IgD-negative memory B cell (primary cell): Measurements from ENCODE around the gene TENM3. TPM values are rescaled to one million over a fixed set of nuclear protein-coding genes. Genes with fewer than 3 reads are reported as not detected.

ENCODE experiments used
- H3K27ac Mint-ChIP-seq, 3 donors: one replicate each; pipeline ENCODE4 v1.8.0; 2020 to 2022; ENCODE audit warnings: mild to moderate bottlenecking in 3 of 3, mixed read lengths in 3 of 3, moderate library complexity in 1 of 3
- H3K27me3 Mint-ChIP-seq: one replicate; pipeline ENCODE4 v1.8.0; 2021; ENCODE audit warnings: mixed read lengths
- H3K36me3 Mint-ChIP-seq: one replicate; pipeline ENCODE4 v1.8.0; 2020; ENCODE audit warnings: mild to moderate bottlenecking, mixed read lengths
- H3K4me1 Mint-ChIP-seq, 3 donors: one replicate each; pipeline ENCODE4 v1.8.0; 2020 to 2022; ENCODE audit warnings: mixed read lengths in 3 of 3, mild to moderate bottlenecking in 1 of 3
- H3K4me3 Mint-ChIP-seq, 4 donors: one replicate each; pipeline ENCODE4 v1.8.0; 2020 to 2022; ENCODE audit warnings: mild to moderate bottlenecking in 4 of 4, mixed read lengths in 4 of 4, moderate library complexity in 3 of 4
- H3K9me3 Mint-ChIP-seq, 3 donors: one replicate each; pipeline ENCODE4 v1.8.0; 2020 to 2021; ENCODE audit warnings: mixed read lengths in 3 of 3, mild to moderate bottlenecking in 1 of 3
- polyA plus RNA-seq: library from polyadenylated mRNA; unstranded; fragments of 300-500 nt; fragmentation: Illumina TruSeq; gene quantifications from one replicate; pipeline ENCODE4 v1.2.3, GENCODE V29; 2021

Gene TENM3
- polyA plus RNA-seq, 1 donor from 2014 or later, result not detected

DNA sequence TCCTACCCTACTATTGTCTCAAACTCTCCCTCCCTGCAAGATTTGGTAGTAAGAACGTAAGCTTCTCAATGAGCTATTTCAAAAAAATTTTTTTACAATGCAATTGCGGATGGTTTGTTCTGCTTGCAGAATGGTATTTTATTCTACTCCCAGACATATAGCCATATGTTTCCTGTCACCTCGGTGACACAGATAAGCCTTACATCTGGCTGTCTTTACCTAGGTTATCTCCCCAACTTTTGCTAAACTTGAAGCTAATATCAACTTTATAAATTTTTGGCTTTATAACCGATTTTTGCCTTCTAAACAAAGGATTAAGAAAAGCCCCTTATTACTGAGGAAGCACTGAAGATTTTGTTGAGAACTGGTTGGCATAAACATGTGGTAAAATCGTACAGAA lies 331.5 kb downstream of the TENM3 start:
- no peaks in the 10 kb centered on the region for H3K9me3 Mint-ChIP-seq

DNA sequence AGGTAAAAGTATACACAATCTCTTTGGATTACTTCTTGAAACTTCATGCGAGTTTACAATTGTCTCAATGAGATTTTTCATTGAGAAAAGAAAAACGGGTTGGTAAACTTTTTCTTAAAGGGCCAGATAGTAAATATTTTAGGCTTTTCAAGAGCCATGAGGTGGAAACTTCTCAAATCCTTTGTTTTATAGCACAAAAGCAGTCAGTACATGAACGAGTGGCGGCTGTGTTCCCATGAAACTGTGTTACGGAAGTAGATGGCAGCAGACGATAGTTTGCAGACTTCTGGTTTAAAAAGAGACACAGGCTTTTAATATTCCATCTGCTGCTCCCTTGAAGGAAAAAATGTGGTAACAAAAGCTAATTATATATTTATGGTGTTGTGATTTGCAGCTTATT lies 332.0 kb downstream of the TENM3 start:
- H3K36me3 Mint-ChIP-seq, result no peaks in the 10 kb centered on the region
- H3K4me1 Mint-ChIP-seq, result no peaks in the 10 kb centered on the region
- no peaks in the 10 kb centered on the region for H3K27me3 Mint-ChIP-seq
- H3K4me3 Mint-ChIP-seq, result no peak overlapping the region
- no peaks in the 10 kb centered on the region for H3K9me3 Mint-ChIP-seq
- H3K27ac Mint-ChIP-seq, result no peak overlapping the region

More for the DNA sequence above, 331.5 kb downstream of the TENM3 start:
- H3K27me3 Mint-ChIP-seq, result no peaks in the 10 kb centered on the region
- no peak overlapping the region for H3K27ac Mint-ChIP-seq
- H3K4me1 Mint-ChIP-seq, result no peaks in the 10 kb centered on the region
- no peaks in the 10 kb centered on the region for H3K36me3 Mint-ChIP-seq
- no peak overlapping the region for H3K4me3 Mint-ChIP-seq

DNA sequence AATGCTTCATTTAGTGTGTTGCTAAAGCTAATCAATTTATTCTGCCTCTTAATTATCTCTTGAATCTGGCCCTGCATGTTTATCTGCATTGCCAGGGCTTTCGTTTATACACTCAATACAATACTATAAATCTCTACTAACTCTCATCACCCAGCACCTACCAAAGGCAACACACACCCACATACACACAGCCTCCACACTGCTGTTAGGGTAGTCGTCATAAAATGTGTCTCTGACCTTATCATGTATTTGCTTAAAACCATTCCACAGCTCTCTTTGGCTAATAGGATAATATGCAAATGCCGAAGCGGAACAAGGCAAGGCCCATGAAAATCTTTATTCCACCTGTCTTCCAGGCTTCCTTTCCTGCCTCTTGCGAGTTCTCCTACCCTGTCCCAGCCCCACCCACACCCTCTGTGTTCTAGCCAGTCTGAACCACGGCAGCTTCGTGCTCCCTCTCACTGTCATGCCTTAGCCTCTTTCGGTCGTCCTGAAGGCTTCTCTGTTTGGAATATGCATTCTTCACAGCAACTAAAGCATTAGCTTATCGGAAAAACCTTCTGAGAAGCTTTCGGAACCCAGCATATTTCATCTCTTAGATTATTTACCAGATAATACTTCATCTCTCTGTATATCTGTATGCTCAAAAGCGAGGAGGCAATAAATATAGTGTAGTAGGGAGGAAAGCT lies 333.5 kb downstream of the TENM3 start:
- Mint-ChIP-seq H3K9me3 (no peaks in the 10 kb centered on the region), H3K27ac (no peak overlapping the region), H3K27me3 (no peaks in the 10 kb centered on the region), H3K36me3 (no peaks in the 10 kb centered on the region), H3K4me3 (no peak overlapping the region), H3K4me1 (no peaks in the 10 kb centered on the region)

DNA sequence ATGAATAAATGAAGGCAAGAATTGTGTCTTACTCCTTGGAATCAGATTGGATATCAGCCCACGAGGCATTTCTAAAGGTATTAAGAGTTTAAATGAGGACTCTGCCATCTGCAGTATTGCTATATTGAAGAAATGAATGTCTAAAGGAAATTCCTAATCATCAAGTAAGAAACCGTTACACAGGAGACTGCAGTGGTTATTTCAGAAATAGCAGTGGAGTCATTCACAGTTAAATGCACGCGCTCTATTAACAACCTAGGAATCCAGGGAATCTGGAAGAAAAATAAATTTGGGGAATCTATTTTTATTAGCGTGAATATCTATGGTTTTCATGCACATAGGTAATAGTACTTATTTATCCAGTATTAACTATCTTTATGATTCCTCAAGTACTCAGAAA lies 334.2 kb downstream of the TENM3 start:
- no peaks in the 10 kb centered on the region for H3K36me3 Mint-ChIP-seq
- H3K4me1 Mint-ChIP-seq, result no peaks in the 10 kb centered on the region
- H3K27me3 Mint-ChIP-seq, result no peaks in the 10 kb centered on the region
- no peaks in the 10 kb centered on the region for H3K9me3 Mint-ChIP-seq
- no peak overlapping the region for H3K27ac Mint-ChIP-seq
- H3K4me3 Mint-ChIP-seq, result no peak overlapping the region

DNA sequence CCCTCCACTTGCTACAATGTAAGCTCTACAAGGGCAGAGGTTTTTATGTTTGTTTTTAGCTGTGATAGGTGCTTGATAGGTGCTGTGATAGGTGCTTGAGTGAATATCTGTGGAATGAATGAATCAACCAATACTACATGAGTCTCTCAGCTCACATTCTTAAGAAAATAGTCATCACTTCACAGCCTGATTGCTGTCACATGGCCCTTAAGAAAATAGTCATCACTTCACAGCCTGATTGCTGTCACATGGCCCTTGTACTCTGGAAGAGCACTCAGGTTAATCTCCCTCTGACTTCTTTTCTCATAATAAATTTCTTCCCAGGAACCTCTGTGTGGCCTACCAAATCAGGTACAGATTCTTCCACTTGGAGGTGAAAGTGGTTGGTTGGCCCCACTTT lies 335.2 kb downstream of the TENM3 start:
- no peaks in the 10 kb centered on the region for H3K27me3 Mint-ChIP-seq
- no peaks in the 10 kb centered on the region for H3K4me1 Mint-ChIP-seq
- H3K27ac Mint-ChIP-seq, result no peak overlapping the region
- no peak overlapping the region for H3K4me3 Mint-ChIP-seq
- H3K9me3 Mint-ChIP-seq, result no peaks in the 10 kb centered on the region
- H3K36me3 Mint-ChIP-seq, result no peaks in the 10 kb centered on the region

DNA sequence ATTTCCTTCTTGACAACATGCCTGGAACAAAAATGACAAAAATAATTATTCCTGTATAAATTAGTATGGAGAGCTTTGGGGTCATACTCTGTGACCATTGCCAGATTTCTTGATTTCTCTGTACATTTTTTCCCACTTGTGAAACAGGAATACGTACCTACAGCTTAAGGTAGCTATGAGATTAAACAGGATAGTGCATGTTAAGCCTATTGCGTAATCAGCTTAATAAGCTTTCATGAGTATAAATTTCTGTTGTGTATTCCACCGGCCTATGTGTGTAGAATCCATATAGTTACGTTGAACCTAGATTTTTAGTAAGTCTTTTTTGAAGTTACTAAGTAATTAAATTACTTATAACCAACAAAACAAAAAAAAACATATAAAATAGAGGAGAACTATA lies 339.0 kb downstream of the TENM3 start:
- H3K4me1 Mint-ChIP-seq, result no peaks in the 10 kb centered on the region
- no peaks in the 10 kb centered on the region for H3K27me3 Mint-ChIP-seq
- H3K36me3 Mint-ChIP-seq, result no peaks in the 10 kb centered on the region
- H3K4me3 Mint-ChIP-seq, result no peak overlapping the region
- no peak overlapping the region for H3K27ac Mint-ChIP-seq
- peaks cover 0 to 1% (median 0%) of the 10 kb centered on the region in 3 donors for H3K9me3 Mint-ChIP-seq

DNA sequence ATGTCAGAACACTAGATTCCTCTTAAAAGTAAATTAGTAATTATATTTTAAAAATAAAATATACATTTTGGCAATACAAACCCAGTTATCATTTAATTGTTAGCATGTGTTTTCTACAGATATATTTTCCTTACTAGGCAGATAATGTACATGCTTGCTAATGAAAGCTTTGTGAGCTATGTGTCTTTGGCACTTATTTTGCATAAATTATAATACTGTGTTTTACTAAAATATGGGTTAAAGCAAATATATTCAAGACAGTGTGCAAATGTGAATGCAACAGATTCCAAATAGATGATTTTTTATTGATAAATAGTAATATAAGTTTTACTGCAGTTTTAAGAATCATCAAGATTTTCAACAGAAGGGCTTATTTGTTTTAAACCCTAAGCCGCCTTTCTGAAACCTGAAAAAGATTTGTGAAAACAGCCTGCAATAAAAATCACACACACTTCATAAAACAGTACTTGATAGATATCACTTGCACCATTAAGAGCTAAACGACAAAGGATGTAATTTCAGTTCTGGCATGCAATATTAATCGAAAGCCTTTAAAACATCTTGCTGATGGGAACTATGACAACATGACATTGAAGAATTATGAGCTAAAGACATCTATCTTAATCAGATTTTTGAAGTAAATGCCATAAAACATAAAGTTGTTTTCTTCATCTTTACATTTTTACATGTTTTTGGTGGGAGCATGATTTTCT lies 340.7 kb downstream of the TENM3 start:
- H3K27ac Mint-ChIP-seq, result no peak overlapping the region
- H3K27me3 Mint-ChIP-seq, result no peaks in the 10 kb centered on the region
- H3K9me3 Mint-ChIP-seq, result peaks cover 0 to 1% (median 0%) of the 10 kb centered on the region in 3 donors
- no peak overlapping the region for H3K4me3 Mint-ChIP-seq
- no peaks in the 10 kb centered on the region for H3K36me3 Mint-ChIP-seq
- no peaks in the 10 kb centered on the region for H3K4me1 Mint-ChIP-seq

DNA sequence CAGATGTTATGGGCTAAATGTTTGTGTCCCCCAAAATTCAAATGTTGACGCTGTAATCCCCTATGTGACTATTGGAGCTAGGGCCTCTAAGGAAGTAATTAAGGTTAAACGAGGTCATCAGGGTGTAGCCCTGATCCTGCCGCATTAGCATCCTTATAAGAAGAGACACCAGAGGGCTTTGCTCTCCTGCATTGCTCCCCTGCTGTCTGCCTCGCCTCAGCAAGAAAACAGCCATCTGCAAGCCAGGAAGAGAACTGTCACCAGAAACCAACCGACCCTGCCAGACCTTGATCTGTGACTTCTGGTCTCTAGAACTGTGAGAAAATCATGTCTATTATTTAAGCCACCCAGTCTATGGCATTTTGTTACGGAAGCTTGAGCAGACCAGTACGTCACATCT lies 342.1 kb downstream of the TENM3 start:
- peaks cover 0 to 1% (median 0%) of the 10 kb centered on the region in 3 donors for H3K9me3 Mint-ChIP-seq
- H3K36me3 Mint-ChIP-seq, result no peaks in the 10 kb centered on the region
- H3K4me3 Mint-ChIP-seq, result no peak overlapping the region
- H3K27ac Mint-ChIP-seq, result no peak overlapping the region
- H3K4me1 Mint-ChIP-seq, result no peaks in the 10 kb centered on the region
- no peaks in the 10 kb centered on the region for H3K27me3 Mint-ChIP-seq

DNA sequence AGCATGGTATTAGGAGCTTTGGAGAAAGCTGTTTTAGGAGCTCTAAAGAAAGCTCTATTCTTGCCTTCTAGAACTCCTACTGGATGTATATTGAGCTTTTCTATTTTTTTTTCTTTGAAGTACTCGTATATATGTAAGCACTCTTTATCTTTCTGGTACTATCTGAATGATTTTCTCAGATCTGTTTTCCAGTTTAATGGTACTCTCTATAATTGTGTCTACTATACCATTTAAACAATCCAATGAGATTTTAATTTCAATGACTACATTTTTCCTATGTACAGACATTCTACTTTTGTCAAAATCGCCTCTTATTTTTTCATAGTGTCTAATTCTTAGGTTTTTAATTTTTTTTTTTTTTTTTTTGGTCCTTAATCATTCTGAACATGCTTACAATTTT lies 345.9 kb downstream of the TENM3 start:
- H3K27me3 Mint-ChIP-seq, result no peaks in the 10 kb centered on the region
- H3K9me3 Mint-ChIP-seq, result peaks cover 0 to 5% (median 1%) of the 10 kb centered on the region in 3 donors
- no peak overlapping the region for H3K4me3 Mint-ChIP-seq
- no peaks in the 10 kb centered on the region for H3K4me1 Mint-ChIP-seq
- no peak overlapping the region for H3K27ac Mint-ChIP-seq
- no peaks in the 10 kb centered on the region for H3K36me3 Mint-ChIP-seq

DNA sequence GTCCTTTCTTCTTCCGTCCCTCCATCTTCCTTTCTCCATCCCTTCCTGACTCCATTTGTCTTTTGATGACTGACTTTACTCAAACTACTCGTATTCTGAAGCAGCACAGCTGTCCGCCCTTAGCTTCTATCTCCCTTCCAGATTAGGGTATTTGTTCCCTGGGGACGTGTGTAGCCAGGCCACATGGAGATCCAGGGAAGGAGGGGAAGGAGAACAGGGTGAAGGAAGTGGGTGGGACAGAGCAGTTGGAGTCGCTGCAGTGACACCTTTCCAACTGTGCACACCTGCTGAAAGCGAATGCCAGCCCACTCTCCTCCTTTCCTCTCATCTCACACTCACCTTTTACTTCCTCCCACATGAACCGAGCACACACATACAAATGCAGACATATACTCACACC lies 350.2 kb downstream of the TENM3 start:
- Mint-ChIP-seq H3K27me3 (no peaks in the 10 kb centered on the region), H3K4me3 (no peak overlapping the region), H3K9me3 (peaks cover 0 to 5% (median 0%) of the 10 kb centered on the region in 3 donors), H3K36me3 (peaks cover 2% of the 10 kb centered on the region), H3K4me1 (no peaks in the 10 kb centered on the region), H3K27ac (peak overlapping the region in 1 of 3 donors; percentile 75)

DNA sequence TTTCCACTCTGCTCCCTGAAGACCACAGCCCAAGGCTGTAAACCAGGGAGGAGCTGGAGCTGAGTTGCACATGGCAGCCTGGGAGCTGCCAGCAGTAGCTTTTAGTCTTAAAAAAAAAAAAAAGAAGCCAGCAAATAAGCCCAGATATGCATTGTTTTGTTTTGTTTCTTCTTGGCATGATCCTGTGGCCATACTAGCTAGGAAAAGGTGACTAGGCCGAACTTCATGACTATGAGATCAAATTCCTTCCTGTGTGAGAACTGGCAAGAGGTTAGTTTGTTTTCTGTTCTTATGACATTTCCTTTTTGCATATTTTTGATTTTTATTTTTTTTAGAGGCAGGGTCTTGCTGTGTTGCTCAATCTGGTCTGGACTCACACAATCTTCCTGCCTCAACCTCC lies 350.7 kb downstream of the TENM3 start:
- H3K4me3 Mint-ChIP-seq, result no peak overlapping the region
- peak overlapping the region in 1 of 3 donors; percentile 75 for H3K27ac Mint-ChIP-seq

DNA sequence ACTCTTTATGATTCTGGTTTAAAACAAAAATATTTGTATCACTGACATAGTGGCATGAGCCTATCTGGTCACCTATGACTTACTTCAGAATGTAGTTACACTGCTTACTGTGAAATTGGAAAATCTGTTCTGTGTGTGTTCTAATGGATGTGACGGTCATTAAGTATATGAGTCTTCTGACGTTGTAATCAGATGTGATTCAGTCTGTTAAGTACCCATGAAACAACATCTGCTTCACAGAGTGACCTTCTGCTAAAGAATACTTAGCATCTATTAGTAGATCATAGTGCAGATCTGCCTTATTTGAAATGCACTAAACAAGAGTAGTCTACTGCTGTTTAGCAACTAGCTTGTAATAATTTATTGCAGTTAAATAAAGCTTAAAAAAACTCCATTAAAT lies 356.9 kb downstream of the TENM3 start:
- peaks cover 2% of the 10 kb centered on the region for H3K27me3 Mint-ChIP-seq
- no peaks in the 10 kb centered on the region for H3K4me1 Mint-ChIP-seq
- H3K36me3 Mint-ChIP-seq, result peaks cover 2% of the 10 kb centered on the region
- no peaks in the 10 kb centered on the region for H3K9me3 Mint-ChIP-seq
- H3K4me3 Mint-ChIP-seq, result no peak overlapping the region
- no peak overlapping the region for H3K27ac Mint-ChIP-seq

More for the DNA sequence above, 350.7 kb downstream of the TENM3 start:
- peaks cover 0 to 5% (median 0%) of the 10 kb centered on the region in 3 donors for H3K9me3 Mint-ChIP-seq
- H3K27me3 Mint-ChIP-seq, result no peaks in the 10 kb centered on the region
- H3K4me1 Mint-ChIP-seq, result no peaks in the 10 kb centered on the region
- H3K36me3 Mint-ChIP-seq, result peaks cover 2% of the 10 kb centered on the region

DNA sequence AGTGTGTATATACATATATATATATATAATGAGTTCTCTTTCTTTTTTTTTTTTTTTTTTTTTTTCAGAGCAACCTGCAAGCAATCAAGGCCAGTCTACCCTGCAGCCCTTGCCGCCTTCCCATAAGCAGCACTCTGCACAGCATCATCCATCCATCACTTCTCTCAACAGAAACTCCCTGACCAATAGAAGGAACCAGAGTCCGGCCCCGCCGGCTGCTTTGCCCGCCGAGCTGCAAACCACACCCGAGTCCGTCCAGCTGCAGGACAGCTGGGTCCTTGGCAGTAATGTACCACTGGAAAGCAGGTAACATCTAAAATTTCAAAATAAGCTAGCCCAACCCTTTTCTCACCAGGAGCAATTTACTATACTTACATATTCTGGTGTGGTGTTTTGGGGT lies 357.7 kb downstream of the TENM3 start:
- Mint-ChIP-seq H3K27me3 (peaks cover 2% of the 10 kb centered on the region), H3K4me3 (no peak overlapping the region), H3K4me1 (no peaks in the 10 kb centered on the region), H3K9me3 (no peaks in the 10 kb centered on the region), H3K27ac (no peak overlapping the region), H3K36me3 (peaks cover 2% of the 10 kb centered on the region)

DNA sequence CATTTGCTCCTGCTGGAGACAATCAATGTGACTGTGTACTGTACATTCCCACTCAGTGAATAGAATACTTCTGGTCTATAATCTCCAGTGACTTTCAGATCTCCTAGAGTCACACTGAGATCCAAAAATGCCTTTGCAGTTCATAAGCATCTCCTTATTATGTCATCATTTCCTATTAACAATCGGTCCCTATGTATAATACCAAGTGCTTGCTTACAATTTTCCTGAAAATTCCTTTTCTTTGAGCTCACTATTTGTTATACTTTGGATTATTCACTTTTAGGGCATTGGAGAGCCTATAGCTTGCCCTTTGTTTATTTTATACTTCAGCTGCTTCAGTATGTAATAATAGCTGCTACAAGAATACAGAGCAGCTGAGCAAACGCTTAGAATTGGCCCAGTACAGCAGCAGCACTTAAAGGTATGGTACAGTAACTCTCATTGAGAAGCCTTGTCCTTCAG lies 361.0 kb downstream of the TENM3 start:
- no peaks in the 10 kb centered on the region for H3K9me3 Mint-ChIP-seq
- H3K4me1 Mint-ChIP-seq, result no peaks in the 10 kb centered on the region
- H3K27me3 Mint-ChIP-seq, result peaks cover 2% of the 10 kb centered on the region
- no peak overlapping the region for H3K27ac Mint-ChIP-seq
- H3K36me3 Mint-ChIP-seq, result no peaks in the 10 kb centered on the region
- no peak overlapping the region for H3K4me3 Mint-ChIP-seq

DNA sequence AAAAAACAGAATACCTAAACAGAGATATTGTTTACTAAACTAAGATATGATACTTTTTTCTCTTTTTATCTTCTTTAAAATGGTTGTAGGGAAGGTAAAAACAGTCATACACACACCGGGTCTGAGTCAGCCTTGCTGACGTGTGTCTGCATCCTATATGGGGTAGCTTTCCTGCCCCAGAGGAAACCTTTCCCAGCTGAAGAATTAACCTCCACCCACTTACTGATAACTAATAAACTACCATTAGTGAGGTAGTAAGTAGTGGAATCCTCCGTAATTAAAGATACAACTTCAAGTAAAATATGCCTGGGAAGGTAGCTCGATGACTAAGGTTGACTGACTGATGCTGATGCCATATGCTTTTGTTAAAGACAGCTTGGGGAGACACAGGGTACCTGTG lies 361.8 kb downstream of the TENM3 start:
- H3K4me1 Mint-ChIP-seq, result no peaks in the 10 kb centered on the region
- no peaks in the 10 kb centered on the region for H3K9me3 Mint-ChIP-seq
- no peaks in the 10 kb centered on the region for H3K36me3 Mint-ChIP-seq
- H3K27me3 Mint-ChIP-seq, result peaks cover 2% of the 10 kb centered on the region
- no peak overlapping the region for H3K4me3 Mint-ChIP-seq
- peak overlapping the region in 1 of 3 donors; percentile 89 for H3K27ac Mint-ChIP-seq

DNA sequence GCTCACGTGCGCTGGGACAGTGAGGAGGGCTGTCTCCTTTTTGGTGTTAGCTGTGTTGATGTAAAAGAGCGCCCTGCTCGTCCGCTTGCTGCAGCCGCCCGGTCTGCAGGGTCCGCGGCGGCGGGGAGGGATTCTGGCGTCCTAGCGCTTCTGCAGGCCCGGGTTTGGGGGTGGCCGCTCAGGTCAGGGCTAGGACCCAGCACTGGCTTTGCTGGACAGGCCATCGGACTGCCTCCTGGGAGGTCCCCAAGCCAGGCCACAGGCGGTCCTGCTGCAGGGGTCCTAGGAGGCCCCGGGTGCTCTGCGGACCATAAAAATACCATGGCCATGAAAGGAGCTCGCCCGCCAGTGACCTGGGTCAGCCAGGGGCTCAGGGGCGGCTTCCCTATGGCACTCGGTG lies 365.3 kb downstream of the TENM3 start:
- H3K4me1 Mint-ChIP-seq, result no peaks in the 10 kb centered on the region
- no peak overlapping the region for H3K4me3 Mint-ChIP-seq
- H3K27ac Mint-ChIP-seq, result no peak overlapping the region
- H3K9me3 Mint-ChIP-seq, result no peaks in the 10 kb centered on the region
- H3K36me3 Mint-ChIP-seq, result no peaks in the 10 kb centered on the region
- no peaks in the 10 kb centered on the region for H3K27me3 Mint-ChIP-seq
